IPS-18c (cell line): ENCODE measurements around the gene THADA.

Experiments
- H3K4me3 ChIP-seq: 2 replicates; pipeline ENCODE4 v1.7.0; 2013; ENCODE audit warnings: low read depth, mild to moderate bottlenecking, low read length, moderate library complexity; ENCODE audit not compliant: insufficient read depth
- H3K9me3 ChIP-seq: one replicate; pipeline ENCODE4 v1.6.1; 2013; ENCODE audit warnings: mild to moderate bottlenecking, low read length, moderate library complexity; ENCODE audit not compliant: control insufficient read depth, insufficient read depth

Gene THADA

DNA sequence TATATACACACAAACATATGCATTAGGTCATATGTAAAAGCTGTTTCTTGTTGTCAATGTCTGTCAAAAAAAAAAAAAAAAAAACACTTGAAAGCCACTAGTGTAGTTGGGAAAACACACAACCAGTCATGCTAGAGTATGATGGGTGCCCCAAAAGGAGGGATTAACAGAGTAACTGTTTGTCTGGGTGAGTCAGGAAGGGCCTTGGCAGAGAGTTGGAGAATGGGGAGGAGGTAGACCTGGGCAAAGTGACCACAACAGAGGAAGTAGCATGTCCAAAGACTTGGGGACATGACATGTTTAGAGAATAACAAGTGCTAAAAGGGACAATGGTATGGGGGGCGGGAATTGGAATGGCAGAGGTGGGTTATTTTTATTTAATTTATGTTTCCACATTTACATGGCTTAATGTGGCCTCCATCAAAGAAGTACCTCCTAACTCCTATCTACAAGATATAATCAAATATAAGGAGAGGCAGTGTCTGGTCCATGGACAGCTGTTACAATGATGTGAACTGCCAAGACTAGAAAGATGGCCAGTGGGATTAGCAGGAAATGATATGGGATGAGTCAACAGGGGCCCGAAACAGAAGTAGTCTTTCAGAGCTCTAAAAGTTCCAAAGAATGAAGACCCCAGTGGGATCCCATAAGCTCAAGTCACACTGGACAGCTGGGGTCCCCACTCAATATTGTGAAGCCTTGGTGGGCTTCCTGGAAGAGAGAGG, 269.6 kb downstream of the THADA start:
- Histone ChIP-seq H3K9me3 (no peaks in the 10 kb centered on the region), H3K4me3 (no peak overlapping the region)

- no peaks in the 10 kb centered on the region for H3K9me3 ChIP-seq
Observed at GRCh38 chr2:43325107-43325811, 270.6 kb downstream of the THADA start.

GRCh38 chr2:43324259-43325106, 271.4 kb downstream of the THADA start:
- no peaks in the 10 kb centered on the region for H3K9me3 ChIP-seq
- H3K4me3 ChIP-seq = no peak overlapping the region

More at GRCh38 chr2:43325107-43325811, 270.6 kb downstream of the THADA start:
- H3K4me3 ChIP-seq = no peak overlapping the region

- Histone ChIP-seq H3K9me3 (no peaks in the 10 kb centered on the region), H3K4me3 (no peak overlapping the region)
Observed at GRCh38 chr2:43323857-43324256, 272.0 kb downstream of the THADA start.

- no peak overlapping the region for H3K4me3 ChIP-seq
- no peaks in the 10 kb centered on the region for H3K9me3 ChIP-seq
Observed at GRCh38 chr2:43321446-43321845, 274.4 kb downstream of the THADA start.

DNA sequence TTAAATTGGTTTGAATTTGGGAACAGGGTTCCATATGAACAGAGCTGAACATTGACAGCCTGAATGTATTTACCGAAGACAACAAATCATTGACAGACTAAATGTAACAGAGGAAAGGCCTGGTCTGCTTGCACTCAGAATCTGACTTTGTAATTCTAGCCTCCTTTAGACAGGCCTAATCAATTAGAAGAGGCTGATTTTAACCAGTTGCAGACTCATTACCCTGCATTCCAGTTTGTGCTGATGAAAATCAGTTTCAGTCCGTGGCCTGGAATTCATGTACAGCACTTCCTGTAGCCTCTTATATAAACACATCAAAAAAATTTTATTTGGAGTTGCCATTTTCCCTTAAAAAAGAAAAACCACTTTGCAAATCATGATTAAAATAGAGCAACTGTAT, 276.3 kb downstream of the THADA start:
- Histone ChIP-seq H3K4me3 (no peak overlapping the region), H3K9me3 (no peaks in the 10 kb centered on the region)

- Histone ChIP-seq H3K9me3 (no peaks in the 10 kb centered on the region), H3K4me3 (no peak overlapping the region)
Observed at GRCh38 chr2:43318791-43319190, 277.0 kb downstream of the THADA start.

DNA sequence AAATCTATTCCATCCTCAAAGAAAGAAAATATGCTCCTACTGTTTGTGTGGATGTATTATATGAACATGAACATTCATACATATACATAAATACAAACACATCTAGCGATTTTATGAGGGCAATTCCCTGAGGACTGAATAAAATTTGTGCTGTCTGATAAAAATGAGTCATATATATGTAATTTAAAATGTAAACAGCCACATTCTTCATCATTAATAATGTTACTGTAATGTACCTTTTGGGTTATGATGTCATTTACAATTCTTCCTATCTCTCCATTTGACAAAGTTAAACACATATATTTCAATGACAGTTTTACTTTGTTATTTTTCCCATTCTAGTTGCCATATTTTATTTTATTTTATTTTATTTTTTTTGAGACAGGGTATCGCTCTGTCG, 278.2 kb downstream of the THADA start:
- Histone ChIP-seq H3K4me3 (no peak overlapping the region), H3K9me3 (no peaks in the 10 kb centered on the region)

- Histone ChIP-seq H3K4me3 (no peak overlapping the region), H3K9me3 (no peaks in the 10 kb centered on the region)
Observed at GRCh38 chr2:43317194-43317593, 278.6 kb downstream of the THADA start.

GRCh38 chr2:43315482-43315881, 280.4 kb downstream of the THADA start:
- H3K4me3 ChIP-seq = no peak overlapping the region
- H3K9me3 ChIP-seq = no peaks in the 10 kb centered on the region

DNA sequence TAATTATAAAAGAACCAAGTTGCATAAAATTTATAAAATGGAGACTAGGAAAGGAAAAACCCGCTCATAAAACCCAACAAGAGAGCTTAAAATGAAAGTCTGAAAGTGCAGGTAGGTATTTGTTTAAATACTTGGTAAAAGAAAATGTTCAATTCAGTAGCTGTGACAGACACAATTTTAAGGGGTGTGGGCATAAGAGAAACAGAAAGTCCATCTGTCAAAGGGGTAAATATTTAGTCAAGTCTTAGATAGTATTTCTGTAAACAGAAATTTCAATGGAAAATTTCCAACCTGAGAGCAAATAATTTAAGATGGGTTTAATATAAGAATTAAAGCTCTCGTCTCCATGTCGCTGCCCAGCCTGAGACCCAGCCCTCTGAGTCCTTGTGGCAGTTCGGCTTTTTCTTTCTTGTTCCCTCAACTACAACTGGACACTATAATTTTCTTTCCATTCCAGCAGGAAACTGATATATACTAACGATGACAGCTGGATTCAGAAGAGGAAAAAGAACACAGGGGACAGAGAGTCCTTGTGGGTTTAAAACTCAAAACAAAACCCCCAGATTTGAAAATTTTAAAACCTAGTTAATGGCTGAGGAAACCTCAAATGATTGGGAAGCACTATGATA, 281.4 kb downstream of the THADA start:
- no peak overlapping the region for H3K4me3 ChIP-seq
- no peaks in the 10 kb centered on the region for H3K9me3 ChIP-seq

- Histone ChIP-seq H3K4me3 (no peak overlapping the region), H3K9me3 (no peaks in the 10 kb centered on the region)
Observed at GRCh38 chr2:43313642-43314017, 282.2 kb downstream of the THADA start.

DNA sequence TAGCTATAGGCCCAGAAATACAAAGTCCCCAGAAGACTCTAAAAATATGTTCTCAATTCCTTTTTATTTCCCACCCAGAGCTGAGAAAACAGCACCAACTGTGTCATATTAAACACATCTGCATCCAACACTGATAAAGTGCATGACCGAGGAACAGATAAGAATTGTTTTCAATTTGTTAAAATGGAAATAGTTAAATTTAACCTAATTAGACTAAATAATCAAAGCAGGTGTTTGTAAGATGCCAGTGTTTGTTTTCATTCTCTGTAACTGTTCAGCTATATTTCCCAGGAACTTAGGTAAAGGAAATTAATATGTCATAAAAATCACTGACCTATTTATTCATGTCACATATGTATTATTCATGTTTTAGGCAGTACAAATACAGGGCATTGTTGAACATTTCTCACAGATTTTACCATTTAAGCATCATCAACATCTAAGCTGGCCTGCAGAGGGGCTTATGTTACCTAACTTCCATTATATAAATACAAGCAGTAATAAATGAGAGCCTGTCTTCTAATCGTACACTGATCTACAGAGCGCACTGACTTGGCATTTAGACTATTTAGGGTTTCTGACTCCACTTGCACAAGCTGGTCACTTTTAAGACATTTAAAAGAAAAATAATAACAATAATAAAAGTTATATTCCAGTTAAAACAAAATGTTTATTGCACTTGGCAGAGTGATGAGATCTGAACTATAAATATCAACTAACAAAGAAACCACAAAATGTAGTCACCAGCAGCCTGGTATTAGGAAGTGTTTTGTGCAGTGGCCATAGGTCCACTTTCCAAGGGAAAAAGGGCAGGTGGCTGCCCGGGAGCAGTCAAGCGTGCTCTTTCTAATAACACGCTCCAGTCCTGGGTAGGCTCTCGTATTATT, 282.8 kb downstream of the THADA start:
- Histone ChIP-seq H3K4me3 (no peak overlapping the region), H3K9me3 (no peaks in the 10 kb centered on the region)

DNA sequence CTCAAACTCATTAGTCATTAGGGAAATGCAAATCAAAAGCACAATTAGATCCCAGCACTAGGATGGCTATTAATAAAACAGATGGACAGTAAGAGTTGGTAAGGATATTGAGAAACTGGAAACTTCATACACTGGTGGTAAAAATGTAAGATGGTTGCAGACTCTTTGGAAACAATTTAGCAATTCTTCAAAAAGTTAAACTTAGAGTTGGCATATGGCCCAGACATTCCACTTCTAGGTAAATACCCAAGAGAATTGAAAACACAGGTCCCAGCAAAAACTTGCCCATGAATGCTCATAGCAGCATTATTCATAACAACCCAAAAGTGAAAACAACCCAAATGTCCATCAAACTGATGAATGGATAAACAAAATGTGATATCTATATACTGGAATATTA, 284.6 kb downstream of the THADA start:
- no peaks in the 10 kb centered on the region for H3K9me3 ChIP-seq
- no peak overlapping the region for H3K4me3 ChIP-seq

GRCh38 chr2:43309935-43310334, 285.9 kb downstream of the THADA start:
- H3K9me3 ChIP-seq = no peaks in the 10 kb centered on the region
- no peak overlapping the region for H3K4me3 ChIP-seq

DNA sequence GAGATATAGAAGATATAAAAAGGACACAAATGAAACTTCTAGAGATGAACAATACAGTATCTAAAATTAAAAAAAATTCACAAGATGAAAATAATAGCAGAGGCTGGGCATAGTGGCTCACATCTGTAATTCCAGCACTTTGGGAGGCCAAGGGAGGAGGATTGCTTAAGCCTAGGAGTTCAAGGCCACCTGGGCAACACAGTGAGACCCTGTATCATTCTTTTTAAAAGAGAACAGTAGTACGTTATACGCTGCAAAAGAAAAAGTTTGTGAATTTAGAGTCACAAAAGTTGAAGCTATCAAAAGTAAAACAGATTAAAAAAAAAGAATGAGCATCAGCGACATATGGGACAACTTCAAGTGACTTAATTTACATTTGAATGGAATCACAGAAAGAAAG, 287.9 kb downstream of the THADA start:
- H3K4me3 ChIP-seq = no peak overlapping the region
- no peaks in the 10 kb centered on the region for H3K9me3 ChIP-seq

DNA sequence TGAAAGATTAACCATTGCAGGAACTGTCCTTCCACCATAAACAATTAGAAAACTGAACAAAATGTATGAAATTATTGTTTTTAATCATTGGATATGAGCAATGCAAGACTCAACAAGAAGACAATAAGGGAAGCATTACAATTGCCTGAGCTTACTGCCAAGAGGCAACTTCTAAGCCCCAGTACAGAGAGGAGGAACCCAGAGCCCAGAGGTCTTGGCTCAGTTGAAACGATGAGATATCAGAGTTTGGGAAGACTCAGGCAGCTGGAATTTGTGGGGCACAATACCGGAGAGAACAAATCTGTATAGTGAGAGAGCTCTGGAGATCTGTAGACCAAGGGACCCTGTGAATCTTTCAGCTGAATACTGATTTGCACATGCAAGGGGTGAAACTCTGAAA, 288.8 kb downstream of the THADA start:
- Histone ChIP-seq H3K9me3 (no peaks in the 10 kb centered on the region), H3K4me3 (no peak overlapping the region)
